HepG2 (cell line): ENCODE measurements around the gene PAN3. TPM values are rescaled to one million over a fixed set of nuclear protein-coding genes. Genes with fewer than 3 reads are reported as not detected.

Experiments
- MYNN ChIP-seq: sonication (generic); formaldehyde crosslinking; IDR thresholded peaks from 2 replicates; pipeline ENCODE4 v1.4.0; 2020; ENCODE audit warnings: mild to moderate bottlenecking, low read depth, missing genetic modification reagents
- PAX8 ChIP-seq: sonication (generic); formaldehyde crosslinking; IDR thresholded peaks from 2 replicates; pipeline ENCODE4 v1.8.0; 2022; ENCODE audit warnings: mild to moderate bottlenecking, missing genetic modification reagents, borderline replicate concordance
- PBX3 ChIP-seq: sonication (generic); formaldehyde crosslinking; IDR thresholded peaks from 2 replicates; pipeline ENCODE4 v1.8.1; 2023; ENCODE audit warnings: missing genetic modification reagents, inconsistent platforms, borderline replicate concordance
- SALL2 ChIP-seq: sonication (generic); formaldehyde crosslinking; IDR thresholded peaks from 2 replicates; pipeline ENCODE4 v1.8.1; 2023; ENCODE audit warnings: mild to moderate bottlenecking, missing genetic modification reagents, inconsistent platforms
- SMAD1 ChIP-seq: sonication (generic); formaldehyde crosslinking; IDR thresholded peaks from 2 replicates; pipeline ENCODE4 v1.4.0; 2020; ENCODE audit warnings: missing genetic modification reagents, low read depth, mild to moderate bottlenecking, borderline replicate concordance
- SP2 ChIP-seq: sonication (generic); formaldehyde crosslinking; IDR thresholded peaks from 2 replicates; pipeline ENCODE4 v1.5.1; 2020; ENCODE audit warnings: mild to moderate bottlenecking, missing genetic modification reagents
- THAP11 ChIP-seq: IDR thresholded peaks from 2 replicates; pipeline ENCODE4 v1.6.1; 2016; ENCODE audit warnings: missing biosample characterization, missing genetic modification reagents
- ZNF556 ChIP-seq: sonication (generic); formaldehyde crosslinking; IDR thresholded peaks from 2 replicates; pipeline ENCODE4 v1.4.0; 2020; ENCODE audit warnings: mild to moderate bottlenecking, missing genetic modification reagents, borderline replicate concordance
- ZNF672 ChIP-seq: sonication (generic); formaldehyde crosslinking; IDR thresholded peaks from 2 replicates; pipeline ENCODE4 v1.8.1; 2022; ENCODE audit warnings: missing genetic modification reagents
- polyA plus RNA-seq, 8 experiments: library from polyadenylated mRNA; depleted of rRNA in 3 of 8; stranded (reverse) in 7 of 8; unstranded in 1 of 8; fragments of >200 nt; fragmentation: Illumina TruSeq in 4 of 8; extraction: Trizol in 4 of 8; gene quantifications; 2 replicates each; pipeline versions ENCODE4 v1.2.1 to v1.2.3, GENCODE V29; 2011 to 2016; ENCODE audit warnings: low read depth in 4 of 8, missing spikeins in 1 of 8, mixed read lengths in 1 of 8; ENCODE audit not compliant: insufficient read depth in 1 of 8
- total RNA-seq, 5 experiments: library from RNA; depleted of rRNA; stranded (reverse); fragments of >200 nt; fragmentation: Illumina TruSeq; extraction: Trizol; gene quantifications; 2 replicates each; pipeline ENCODE4 v1.2.3, GENCODE V29; 2016; ENCODE audit warnings: low read depth in 1 of 5
- TF ChIP-seq, protein P1 (sequence below), 2 experiments: fragments of 450-650 bp in 1 of 2; sonication (generic) in 1 of 2; formaldehyde crosslinking in 1 of 2; IDR thresholded peaks; 2 replicates each; pipeline versions ENCODE4 v1.6.1 to v1.8.0; 2016 to 2022; ENCODE audit warnings: antibody characterized with exemption in 1 of 2, mild to moderate bottlenecking in 1 of 2, missing genetic modification reagents in 1 of 2
- TF ChIP-seq, protein P2 (sequence below): sonication (generic); formaldehyde crosslinking; IDR thresholded peaks from 2 replicates; pipeline ENCODE4 v1.8.0; 2022; ENCODE audit warnings: low read depth, missing genetic modification reagents
- TF ChIP-seq, protein P3 (sequence below): sonication (generic); formaldehyde crosslinking; conservative IDR thresholded peaks from 2 replicates; pipeline ENCODE4 v1.4.0; 2020; ENCODE audit warnings: missing genetic modification reagents

PAN3 gene
- total and polyA plus RNA-seq, 2 of the 13 experiments (the other 11 are each of a cell fraction or from before 2014, with no cell fraction given): 9.7 to 10.6 TPM

DNA sequence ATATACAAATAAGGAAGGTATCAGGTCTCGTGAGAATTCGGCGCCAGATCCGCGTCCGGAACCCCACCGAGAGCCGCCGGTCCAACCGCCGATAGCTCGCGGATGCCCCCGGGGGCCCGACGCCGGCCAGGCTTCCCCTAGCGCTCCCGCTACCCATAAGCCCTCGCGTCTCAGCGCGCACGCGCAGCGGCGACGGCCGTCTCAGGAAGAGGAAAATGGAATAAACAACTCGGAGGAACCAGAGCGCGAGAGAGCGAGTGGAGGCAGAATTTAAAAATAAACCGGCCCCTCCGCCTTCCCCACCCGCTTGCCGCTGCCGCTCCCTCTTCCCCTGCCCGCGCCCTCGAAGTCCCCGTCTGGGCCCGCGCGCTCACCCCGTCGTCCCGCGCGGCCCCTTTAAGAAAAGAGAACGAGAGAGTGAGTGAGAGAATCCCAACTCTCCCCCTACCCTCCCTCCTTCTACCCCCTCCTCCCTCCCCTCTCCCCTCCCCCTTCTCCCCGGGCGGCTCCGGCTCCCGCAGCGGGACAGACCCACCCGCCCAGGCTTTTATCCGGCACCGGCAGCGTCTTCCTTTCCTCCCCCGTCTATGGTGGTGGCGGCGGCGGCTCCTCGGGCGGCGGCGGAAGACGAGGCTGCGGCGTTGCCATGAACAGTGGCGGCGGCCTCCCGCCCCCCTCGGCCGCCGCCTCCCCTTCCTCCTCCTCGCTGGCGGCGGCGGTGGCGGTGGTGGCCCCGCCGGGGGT is at the start of gene PAN3 (continued):
- TF ChIP-seq, protein P1, sequence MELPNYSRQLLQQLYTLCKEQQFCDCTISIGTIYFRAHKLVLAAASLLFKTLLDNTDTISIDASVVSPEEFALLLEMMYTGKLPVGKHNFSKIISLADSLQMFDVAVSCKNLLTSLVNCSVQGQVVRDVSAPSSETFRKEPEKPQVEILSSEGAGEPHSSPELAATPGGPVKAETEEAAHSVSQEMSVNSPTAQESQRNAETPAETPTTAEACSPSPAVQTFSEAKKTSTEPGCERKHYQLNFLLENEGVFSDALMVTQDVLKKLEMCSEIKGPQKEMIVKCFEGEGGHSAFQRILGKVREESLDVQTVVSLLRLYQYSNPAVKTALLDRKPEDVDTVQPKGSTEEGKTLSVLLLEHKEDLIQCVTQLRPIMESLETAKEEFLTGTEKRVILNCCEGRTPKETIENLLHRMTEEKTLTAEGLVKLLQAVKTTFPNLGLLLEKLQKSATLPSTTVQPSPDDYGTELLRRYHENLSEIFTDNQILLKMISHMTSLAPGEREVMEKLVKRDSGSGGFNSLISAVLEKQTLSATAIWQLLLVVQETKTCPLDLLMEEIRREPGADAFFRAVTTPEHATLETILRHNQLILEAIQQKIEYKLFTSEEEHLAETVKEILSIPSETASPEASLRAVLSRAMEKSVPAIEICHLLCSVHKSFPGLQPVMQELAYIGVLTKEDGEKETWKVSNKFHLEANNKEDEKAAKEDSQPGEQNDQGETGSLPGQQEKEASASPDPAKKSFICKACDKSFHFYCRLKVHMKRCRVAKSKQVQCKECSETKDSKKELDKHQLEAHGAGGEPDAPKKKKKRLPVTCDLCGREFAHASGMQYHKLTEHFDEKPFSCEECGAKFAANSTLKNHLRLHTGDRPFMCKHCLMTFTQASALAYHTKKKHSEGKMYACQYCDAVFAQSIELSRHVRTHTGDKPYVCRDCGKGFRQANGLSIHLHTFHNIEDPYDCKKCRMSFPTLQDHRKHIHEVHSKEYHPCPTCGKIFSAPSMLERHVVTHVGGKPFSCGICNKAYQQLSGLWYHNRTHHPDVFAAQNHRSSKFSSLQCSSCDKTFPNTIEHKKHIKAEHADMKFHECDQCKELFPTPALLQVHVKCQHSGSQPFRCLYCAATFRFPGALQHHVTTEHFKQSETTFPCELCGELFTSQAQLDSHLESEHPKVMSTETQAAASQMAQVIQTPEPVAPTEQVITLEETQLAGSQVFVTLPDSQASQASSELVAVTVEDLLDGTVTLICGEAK (IDR thresholded peaks at IDR 0.05): no peak
- TF ChIP-seq, protein P1 (CRISPR knock-in tag; IDR thresholded peaks at IDR 0.05): peak; percentile 75; the same call in 1 of the 2 replicates
- TF ChIP-seq SP2 (no peak), MYNN (CRISPR knock-in tag) (peak; percentile 73; the same call in 1 of the 2 replicates), THAP11 (CRISPR knock-in tag) (peak; percentile 71; the same call in 1 of the 2 replicates), PBX3 (no peak), ZNF672 (no peak), SALL2 (CRISPR knock-in tag) (no peak), PAX8 (CRISPR knock-in tag) (no peak), SMAD1 (CRISPR knock-in tag) (0 out of 2 replicates have a peak, but pooled peaks have one; percentile 40), ZNF556 (CRISPR knock-in tag) (no peak)
- TF ChIP-seq, protein P2, sequence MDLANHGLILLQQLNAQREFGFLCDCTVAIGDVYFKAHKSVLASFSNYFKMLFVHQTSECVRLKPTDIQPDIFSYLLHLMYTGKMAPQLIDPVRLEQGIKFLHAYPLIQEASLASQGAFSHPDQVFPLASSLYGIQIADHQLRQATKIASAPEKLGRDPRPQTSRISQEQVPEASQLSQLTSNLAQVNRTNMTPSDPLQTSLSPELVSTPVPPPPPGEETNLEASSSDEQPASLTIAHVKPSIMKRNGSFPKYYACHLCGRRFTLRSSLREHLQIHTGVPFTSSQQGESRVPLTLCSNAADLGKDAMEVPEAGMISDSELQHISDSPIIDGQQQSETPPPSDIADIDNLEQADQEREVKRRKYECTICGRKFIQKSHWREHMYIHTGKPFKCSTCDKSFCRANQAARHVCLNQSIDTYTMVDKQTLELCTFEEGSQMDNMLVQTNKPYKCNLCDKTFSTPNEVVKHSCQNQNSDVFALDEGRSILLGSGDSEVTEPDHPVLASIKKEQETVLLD: peak; percentile 88
- TF ChIP-seq, protein P3, sequence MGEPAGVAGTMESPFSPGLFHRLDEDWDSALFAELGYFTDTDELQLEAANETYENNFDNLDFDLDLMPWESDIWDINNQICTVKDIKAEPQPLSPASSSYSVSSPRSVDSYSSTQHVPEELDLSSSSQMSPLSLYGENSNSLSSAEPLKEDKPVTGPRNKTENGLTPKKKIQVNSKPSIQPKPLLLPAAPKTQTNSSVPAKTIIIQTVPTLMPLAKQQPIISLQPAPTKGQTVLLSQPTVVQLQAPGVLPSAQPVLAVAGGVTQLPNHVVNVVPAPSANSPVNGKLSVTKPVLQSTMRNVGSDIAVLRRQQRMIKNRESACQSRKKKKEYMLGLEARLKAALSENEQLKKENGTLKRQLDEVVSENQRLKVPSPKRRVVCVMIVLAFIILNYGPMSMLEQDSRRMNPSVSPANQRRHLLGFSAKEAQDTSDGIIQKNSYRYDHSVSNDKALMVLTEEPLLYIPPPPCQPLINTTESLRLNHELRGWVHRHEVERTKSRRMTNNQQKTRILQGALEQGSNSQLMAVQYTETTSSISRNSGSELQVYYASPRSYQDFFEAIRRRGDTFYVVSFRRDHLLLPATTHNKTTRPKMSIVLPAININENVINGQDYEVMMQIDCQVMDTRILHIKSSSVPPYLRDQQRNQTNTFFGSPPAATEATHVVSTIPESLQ (CRISPR knock-in tag): peak; percentile 61; the same call in 1 of the 2 replicates
